GM12878 (cell line): ENCODE data around the gene RIT1. TPM values are rescaled to one million over a fixed set of nuclear protein-coding genes. Genes with fewer than 3 reads are reported as not detected.

Source experiments
- ATAC-seq: fragments of 200-7000 bp; cut with Tn5 transposase; 3 replicates; pipeline ENCODE4 v1.9.1; 2020; ENCODE audit warnings: mild to moderate bottlenecking, moderate library complexity
- BruUV-seq: library from RNA; stranded (reverse); fragments of 400-500 nt; replicated peaks from 2 replicates; lab custom pipeline; 2021; lab: Mats Ljungman, UMichigan
- CTCF ChIA-PET: fragments of 300-600 bp; sonication (Branson Sonifier 250); formaldehyde crosslinking; extraction: SDS; loops from one replicate; lab custom pipeline; 2021; ENCODE audit warnings: inconsistent platforms; lab: Yijun Ruan, JAX
- POLR2A ChIA-PET: fragments of 350-600 bp; formaldehyde crosslinking; extraction: SDS; loops from one replicate; lab custom pipeline; 2021; ENCODE audit warnings: inconsistent platforms; lab: Charles Lee
- RAD21 ChIA-PET: fragments of 300-600 bp; sonication (Branson Sonifier 250); formaldehyde crosslinking; loops from one replicate; lab custom pipeline; 2023; ENCODE audit warnings: antibody characterized with exemption; ENCODE audit not compliant: unreplicated experiment; lab: Charles Lee
- SMC1A ChIA-PET: fragments of 300-600 bp; sonication (Branson Sonifier 250); formaldehyde crosslinking; loops from one replicate; lab custom pipeline; 2023; ENCODE audit not compliant: unreplicated experiment, uncharacterized antibody; lab: Charles Lee
- DNase-seq: peaks from one replicate; pipeline ENCODE4 v3.0.0-alpha.2; 2011; ENCODE audit warnings: low read depth, low spot score
- FAIRE-seq: peaks from 3 replicates; lab custom pipeline; 2011; peaks lifted over from hg19 to GRCh38; lab: Jason Lieb, UNC
- H2AFZ ChIP-seq: 2 replicates; pipeline ENCODE4 v1.6.0; 2011; ENCODE audit warnings: low read depth, low read length, control low read depth; ENCODE audit not compliant: control insufficient read depth
- H3K27ac ChIP-seq: 2 replicates; pipeline ENCODE4 v1.5.1; 2011; ENCODE audit warnings: control low read depth; ENCODE audit not compliant: control insufficient read depth, insufficient read depth
- H3K27me3 ChIP-seq, 2 experiments: replicated peaks in 1 of 2; 2 replicates each; pipeline versions ENCODE4 v1.6.0 to v1.6.1; 2011; ENCODE audit warnings: low read length in 1 of 2; ENCODE audit not compliant: control insufficient read depth in 2 of 2, insufficient read depth in 2 of 2
- H3K36me3 ChIP-seq, 2 experiments: 2 replicates each; pipeline ENCODE4 v1.5.1; 2011; ENCODE audit warnings: low read length in 1 of 2; ENCODE audit not compliant: control insufficient read depth in 2 of 2, insufficient read depth in 2 of 2
- H3K4me1 ChIP-seq: 2 replicates; pipeline ENCODE4 v1.6.1; 2011; ENCODE audit warnings: mild to moderate bottlenecking, low read length, moderate library complexity, mixed read lengths; ENCODE audit not compliant: control insufficient read depth, insufficient read depth
- H3K4me2 ChIP-seq: 2 replicates; pipeline ENCODE4 v1.6.0; 2011; ENCODE audit warnings: control low read depth; ENCODE audit not compliant: control insufficient read depth, insufficient read depth
- H3K4me3 ChIP-seq: fragments of 200-600 bp; sonication (generic); 2 replicates; pipeline ENCODE4 v1.5.1; 2016
- H3K79me2 ChIP-seq: 2 replicates; pipeline ENCODE4 v1.6.0; 2011; ENCODE audit warnings: low read length; ENCODE audit not compliant: control insufficient read depth, insufficient read depth
- H3K9ac ChIP-seq: 2 replicates; pipeline ENCODE4 v1.8.0; 2011; ENCODE audit warnings: low read length, control low read depth, mixed read lengths; ENCODE audit not compliant: control insufficient read depth, insufficient read depth
- H3K9me3 ChIP-seq: replicated peaks from 3 replicates; pipeline ENCODE4 v1.5.1; 2011; ENCODE audit warnings: mild to moderate bottlenecking, low read length; ENCODE audit not compliant: control insufficient read depth, insufficient read depth
- H4K20me1 ChIP-seq: 2 replicates; pipeline ENCODE4 v1.6.0; 2011; ENCODE audit not compliant: control insufficient read depth, insufficient read depth
- BHLHE40 ChIP-seq, 2 experiments: fragments of 450-650 bp in 1 of 2; IDR thresholded peaks; 2 replicates each; pipeline ENCODE4 v1.6.1; 2011 to 2017; ENCODE audit warnings: low read depth in 2 of 2, borderline replicate concordance in 1 of 2, improper control_type of control experiment in 1 of 2, low read length in 1 of 2, mild to moderate bottlenecking in 1 of 2
- CHD4 ChIP-seq: fragments of 200-600 bp; sonication (generic); IDR thresholded peaks from 2 replicates; pipeline ENCODE4 v1.6.1; 2016; ENCODE audit warnings: mild to moderate bottlenecking
- GABPA ChIP-seq: IDR thresholded peaks from 2 replicates; pipeline ENCODE4 v1.6.1; 2014; ENCODE audit warnings: antibody characterized with exemption, low read depth, mild to moderate bottlenecking, inconsistent platforms
- HDAC2 ChIP-seq: fragments of 200-600 bp; sonication (generic); IDR thresholded peaks from 2 replicates; pipeline ENCODE4 v1.6.1; 2017
- IKZF1 ChIP-seq: fragments of 450-650 bp; conservative IDR thresholded peaks from 2 replicates; pipeline ENCODE4 v1.6.1; 2017; ENCODE audit warnings: antibody characterized with exemption, mild to moderate bottlenecking
- KDM1A ChIP-seq: fragments of 200-600 bp; sonication (generic); IDR thresholded peaks from 2 replicates; pipeline ENCODE4 v1.6.1; 2016; ENCODE audit warnings: borderline replicate concordance
- MTA3 ChIP-seq: IDR thresholded peaks from 2 replicates; pipeline ENCODE4 v1.6.1; 2012; ENCODE audit warnings: low read length, inconsistent platforms, borderline replicate concordance
- NFIC ChIP-seq: IDR thresholded peaks from 2 replicates; pipeline ENCODE4 v1.6.1; 2012; ENCODE audit warnings: low read depth, mild to moderate bottlenecking, inconsistent platforms, low read length, moderate library complexity
- POLR2A ChIP-seq: IDR thresholded peaks from 2 replicates; pipeline ENCODE4 v1.6.1; 2011; ENCODE audit warnings: low read depth, mild to moderate bottlenecking, low read length
- RCOR1 ChIP-seq: conservative IDR thresholded peaks from 2 replicates; pipeline ENCODE4 v1.6.1; 2012; ENCODE audit warnings: low read depth, low read length, improper control_type of control experiment
- SMAD5 ChIP-seq: IDR thresholded peaks from 2 replicates; pipeline ENCODE4 v1.6.1; 2016; ENCODE audit warnings: antibody characterized with exemption, low read depth
- SPI1 ChIP-seq: IDR thresholded peaks from 2 replicates; pipeline ENCODE4 v1.6.1; 2011; ENCODE audit warnings: low read depth, mild to moderate bottlenecking, low read length, moderate library complexity, borderline replicate concordance; ENCODE audit not compliant: insufficient read depth
- YBX1 ChIP-seq: fragments of 450-650 bp; IDR thresholded peaks from 2 replicates; pipeline ENCODE4 v1.6.1; 2016; ENCODE audit warnings: antibody characterized with exemption
- YY1 ChIP-seq: IDR thresholded peaks from 2 replicates; pipeline ENCODE4 v1.6.1; 2011; ENCODE audit warnings: low read depth, mild to moderate bottlenecking, low read length
- ZNF274 ChIP-seq: IDR thresholded peaks from one replicate; pipeline ENCODE4 v1.8.0; 2011; ENCODE audit not compliant: insufficient read length, insufficient read depth
- WGBS: methylation state at CpG from one replicate; pipeline ENCODE4 v1.1.6; 2016; ENCODE audit warnings: low lambda C conversion rate; ENCODE audit not compliant: insufficient replicate concordance, insufficient coverage; ENCODE audit errors: missing lambda C conversion rate; 5-methylcytosine and 5-hydroxymethylcytosine counted together
- in situ Hi-C: fragments of 300-500 bp; cut with MboI; formaldehyde crosslinking; loops from 9 replicates; pipeline ENCODE4 v1.14.3; 2018; ENCODE audit warnings: mixed read lengths
- intact Hi-C: fragments of 100-400 bp; cut with micrococcal nuclease; formaldehyde crosslinking; loops from one replicate; pipeline ENCODE4 v1.14.2; 2022; ENCODE audit not compliant: unreplicated experiment
- polyA plus RNA-seq, 11 experiments: library from polyadenylated mRNA; depleted of rRNA in 4 of 11; unstranded in 6 of 11; stranded (reverse) in 5 of 11; fragments of >200 nt; fragmentation: Nextera tagmentation in 4 of 11; fragmentation: Illumina TruSeq in 1 of 11; extraction: Ambion mirVana in 4 of 11; extraction: Trizol in 1 of 11; gene quantifications; 1 replicate in 1 of 11; 2 replicates in 10 of 11; pipeline versions ENCODE4 v1.2.1 to v1.2.3, GENCODE V29; 2011 to 2016; ENCODE audit warnings: inconsistent platforms in 2 of 11, missing spikeins in 2 of 11, low read depth in 1 of 11
- total RNA-seq, 4 experiments: library from RNA; depleted of rRNA in 3 of 4; stranded (reverse); fragments of >200 nt in 3 of 4; fragmentation: Illumina TruSeq in 1 of 4; extraction: Trizol in 1 of 4; gene quantifications; 2 replicates each; pipeline versions ENCODE4 v1.2.1 to v1.2.3, GENCODE V29; 2013 to 2021
- TF ChIP-seq, protein P1 (sequence below): fragments of 450-650 bp; IDR thresholded peaks from 2 replicates; pipeline ENCODE4 v1.6.1; 2016; ENCODE audit warnings: mild to moderate bottlenecking, moderate library complexity, borderline replicate concordance

The RIT1 gene
- total and polyA plus RNA-seq, 10 of the 15 experiments (the other 5 are each of a cell fraction or from before 2014, with no cell fraction given): 6.8 to 61.5 (median 13.7) TPM

- Histone ChIP-seq H4K20me1 (no peaks in the 10 kb centered on the region), H2AFZ (peak within 1 kb of the TSS; percentile 90), H3K9me3 (no peaks in the 10 kb centered on the region), H3K79me2 (peaks cover 22% of the 10 kb centered on the region), H3K4me1 (peaks cover 15% of the 10 kb centered on the region), H3K4me3 (peak within 1 kb of the TSS; percentile 83), H3K36me3 (no peaks in the 10 kb centered on the region), H3K4me2 (peak within 1 kb of the TSS; percentile 90), H3K9ac (peak within 1 kb of the TSS; percentile 63)
- ATAC-seq (peak; percentile 80), FAIRE-seq (peak; percentile 78)
- ChIA-PET POLR2A (interaction anchor here (0.5 to 4.3 kb wide), 19 partner anchors 9 to 1866 kb away, joined by 3 to 22 read pairs (median 6); partner anchors contain the start of genes ARHGEF2, KHDC4 and RIT1), CTCF (interaction anchor here (0.8 to 2.7 kb wide), 8 partner anchors 11 to 207 kb away, joined by 3 to 6 read pairs (median 4); partner anchors contain the start of gene KHDC4), SMC1A (interaction anchor here (0.7 to 6.6 kb wide), 19 partner anchors 9 to 207 kb away, joined by 3 to 29 read pairs (median 4); partner anchors contain the start of genes ARHGEF2, KHDC4 and SSR2)
- BruUV-seq: no TSS peak
- in situ Hi-C loops: no loop called here
- 1% methylated on average over 32 of the region's 33 CpGs for WGBS
- TF ChIP-seq YY1: 0 out of 2 replicates have a peak, but pooled peaks have one; percentile 20
- TF ChIP-seq BHLHE40 (IDR thresholded peaks at IDR 0.05; ENCODE audit: borderline replicate concordance in 1 of 2, low read depth in 2 of 2, low read length in 1 of 2): 0 out of 4 replicates have a peak, but pooled peaks of 1 of the 2 experiments have one; percentile 15
- TF ChIP-seq NFIC: no peak
- TF ChIP-seq, protein P1, sequence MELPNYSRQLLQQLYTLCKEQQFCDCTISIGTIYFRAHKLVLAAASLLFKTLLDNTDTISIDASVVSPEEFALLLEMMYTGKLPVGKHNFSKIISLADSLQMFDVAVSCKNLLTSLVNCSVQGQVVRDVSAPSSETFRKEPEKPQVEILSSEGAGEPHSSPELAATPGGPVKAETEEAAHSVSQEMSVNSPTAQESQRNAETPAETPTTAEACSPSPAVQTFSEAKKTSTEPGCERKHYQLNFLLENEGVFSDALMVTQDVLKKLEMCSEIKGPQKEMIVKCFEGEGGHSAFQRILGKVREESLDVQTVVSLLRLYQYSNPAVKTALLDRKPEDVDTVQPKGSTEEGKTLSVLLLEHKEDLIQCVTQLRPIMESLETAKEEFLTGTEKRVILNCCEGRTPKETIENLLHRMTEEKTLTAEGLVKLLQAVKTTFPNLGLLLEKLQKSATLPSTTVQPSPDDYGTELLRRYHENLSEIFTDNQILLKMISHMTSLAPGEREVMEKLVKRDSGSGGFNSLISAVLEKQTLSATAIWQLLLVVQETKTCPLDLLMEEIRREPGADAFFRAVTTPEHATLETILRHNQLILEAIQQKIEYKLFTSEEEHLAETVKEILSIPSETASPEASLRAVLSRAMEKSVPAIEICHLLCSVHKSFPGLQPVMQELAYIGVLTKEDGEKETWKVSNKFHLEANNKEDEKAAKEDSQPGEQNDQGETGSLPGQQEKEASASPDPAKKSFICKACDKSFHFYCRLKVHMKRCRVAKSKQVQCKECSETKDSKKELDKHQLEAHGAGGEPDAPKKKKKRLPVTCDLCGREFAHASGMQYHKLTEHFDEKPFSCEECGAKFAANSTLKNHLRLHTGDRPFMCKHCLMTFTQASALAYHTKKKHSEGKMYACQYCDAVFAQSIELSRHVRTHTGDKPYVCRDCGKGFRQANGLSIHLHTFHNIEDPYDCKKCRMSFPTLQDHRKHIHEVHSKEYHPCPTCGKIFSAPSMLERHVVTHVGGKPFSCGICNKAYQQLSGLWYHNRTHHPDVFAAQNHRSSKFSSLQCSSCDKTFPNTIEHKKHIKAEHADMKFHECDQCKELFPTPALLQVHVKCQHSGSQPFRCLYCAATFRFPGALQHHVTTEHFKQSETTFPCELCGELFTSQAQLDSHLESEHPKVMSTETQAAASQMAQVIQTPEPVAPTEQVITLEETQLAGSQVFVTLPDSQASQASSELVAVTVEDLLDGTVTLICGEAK: peak; percentile 55; the same call in 1 of the 2 replicates
- peak; percentile 99 for TF ChIP-seq KDM1A
- TF ChIP-seq HDAC2: 0 out of 2 replicates have a peak, but pooled peaks have one; percentile 93
- peak; percentile 93; the same call in 1 of the 2 replicates for TF ChIP-seq RCOR1
- no peak for TF ChIP-seq MTA3
- no peak for TF ChIP-seq CHD4
- TF ChIP-seq SMAD5: no peak
- TF ChIP-seq ZNF274: no peak
- 0 out of 2 replicates have a peak, but pooled peaks have one; percentile 50 for TF ChIP-seq IKZF1
- 0 out of 2 replicates have a peak, but pooled peaks have one; percentile 9 for TF ChIP-seq GABPA
- peak; percentile 63; the same call in 1 of the 2 replicates for TF ChIP-seq SPI1
- TF ChIP-seq YBX1: 0 out of 2 replicates have a peak, but pooled peaks have one; percentile 38
- TF ChIP-seq POLR2A: peak; percentile 43; the same call in 1 of the 2 replicates
- TF ChIP-seq, all 136 proteins: peak for 11
- RAD21 ChIA-PET: interaction anchor here (0.5 to 2.3 kb wide), 15 partner anchors 10 to 130 kb away, joined by 3 to 17 read pairs (median 4); partner anchors contain the start of genes ARHGEF2 and KHDC4
- Histone ChIP-seq H3K27me3 (no peaks in the 10 kb centered on the region), H3K27ac (peak within 1 kb of the TSS; percentile 70)
- DNase-seq: peak; percentile 91
- intact Hi-C loops: loop anchor here (2.0 to 10.0 kb wide), 3 partner anchors 51 to 195 kb away; partner anchors contain the start of genes LAMTOR2, RIT1 and UBQLN4
Observed at GRCh38 chr1:155859234-155859829, 51.8 kb downstream of the RIT1 start, which contains the start of gene SYT11. TSS of gene SYT11 (plus strand) at chr1:155859567. CDS start at chr1:155859762, 195 bp downstream.
